NCI-H128 (cell line): Measurements from ENCODE around the gene GULP1.

Experiments used
- DNase-seq: peaks from one replicate; lab custom pipeline; 2025; ENCODE audit not compliant: unreplicated experiment; lab: John Stamatoyannopoulos, UW

The GULP1 gene

DNA sequence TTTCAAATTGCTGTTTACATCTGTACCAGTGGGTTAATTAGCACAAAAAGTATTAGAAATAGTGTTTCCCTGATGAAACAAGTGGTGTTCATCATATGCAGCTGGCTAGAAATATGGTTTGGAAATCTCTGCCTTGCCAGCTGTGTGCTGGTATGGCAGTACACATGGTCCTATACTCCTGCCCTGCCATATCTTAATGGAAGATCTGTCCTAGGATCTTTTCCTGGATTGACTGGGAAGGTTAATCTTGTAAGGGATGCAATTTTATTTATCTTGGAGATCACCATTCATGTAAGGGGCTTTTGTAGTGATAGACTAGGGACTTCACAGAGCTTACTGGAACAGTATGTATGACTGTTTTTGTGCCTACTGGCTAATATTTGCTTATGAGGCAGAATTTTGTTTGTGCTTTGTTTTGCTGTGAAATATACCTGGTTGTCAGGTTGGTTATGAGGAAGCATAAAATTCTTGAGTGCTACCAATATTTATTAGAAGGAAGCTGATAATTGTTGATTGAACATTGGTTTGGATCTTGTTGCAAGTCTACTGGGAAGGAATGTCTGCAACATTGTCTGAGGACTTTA lies 73.5 kb downstream of the GULP1 start:
- no peak for DNase-seq

GRCh38 chr2:188367164-188367563 lies 75.5 kb downstream of the GULP1 start:
- no peak for DNase-seq

DNA sequence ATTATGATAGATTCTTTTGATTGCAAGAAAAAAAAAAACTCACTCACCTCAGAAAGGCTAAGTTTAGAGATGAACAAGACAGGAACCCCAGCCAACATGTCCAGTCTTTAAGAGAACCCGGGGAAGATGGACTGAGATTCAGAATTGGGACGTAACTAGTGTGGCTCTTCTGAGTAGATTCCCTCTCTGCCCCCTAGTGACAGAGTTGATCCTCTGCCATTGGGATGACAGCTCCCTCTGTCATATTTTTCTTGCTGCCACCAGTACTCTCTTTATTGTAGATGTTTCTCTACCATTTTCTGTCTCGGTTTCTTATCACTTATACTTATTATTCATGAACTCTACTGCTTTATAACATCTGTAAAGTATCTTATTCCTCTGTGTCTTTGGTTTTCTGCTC lies 77.7 kb downstream of the GULP1 start:
- DNase-seq: no peak

DNA sequence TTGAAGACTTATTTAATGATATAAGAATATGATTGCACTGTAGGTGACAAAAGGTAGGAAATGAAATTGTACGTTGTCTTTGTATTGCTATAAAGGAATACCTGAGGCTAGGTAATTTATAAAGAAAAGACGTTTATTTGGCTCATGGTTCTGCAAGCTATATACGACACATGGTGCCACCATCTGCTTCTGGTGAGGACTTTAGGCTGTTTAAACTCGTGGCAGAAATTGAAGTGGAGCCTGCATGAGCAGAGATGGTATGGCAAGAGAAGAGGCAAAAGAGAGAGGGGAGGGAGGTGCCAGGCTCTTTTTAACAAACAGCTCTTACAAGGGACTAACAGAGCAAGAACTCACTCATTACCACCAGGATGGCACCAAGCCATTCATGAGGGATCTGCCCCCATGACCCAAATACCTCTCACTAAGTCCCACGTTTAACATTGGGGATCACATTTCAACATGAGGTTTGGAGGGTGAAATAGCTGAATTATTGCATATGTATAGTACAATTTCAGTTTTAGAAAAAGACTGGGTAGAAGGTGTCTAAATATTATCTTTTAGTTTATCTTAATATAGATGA lies 86.8 kb downstream of the GULP1 start:
- no peak for DNase-seq

DNA sequence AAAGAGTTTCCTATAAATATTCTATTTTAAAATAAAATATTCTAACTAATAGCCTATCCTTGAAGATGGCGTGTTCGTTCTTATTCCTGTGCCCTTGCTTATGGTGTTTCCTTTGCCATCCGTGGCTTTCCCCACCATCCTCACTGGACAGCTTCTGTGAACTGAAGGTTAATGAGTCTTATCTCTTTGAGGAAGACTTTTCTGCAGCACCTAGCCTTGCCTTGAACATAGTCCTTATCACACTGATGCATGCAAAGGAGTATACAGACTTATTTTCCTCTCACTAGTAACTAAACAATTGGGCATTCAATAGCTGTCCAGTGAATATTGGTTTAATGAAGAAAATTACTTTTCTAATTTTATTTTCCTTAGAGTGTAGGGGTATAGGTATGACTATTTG lies 88.1 kb downstream of the GULP1 start:
- DNase-seq: no peak

DNA sequence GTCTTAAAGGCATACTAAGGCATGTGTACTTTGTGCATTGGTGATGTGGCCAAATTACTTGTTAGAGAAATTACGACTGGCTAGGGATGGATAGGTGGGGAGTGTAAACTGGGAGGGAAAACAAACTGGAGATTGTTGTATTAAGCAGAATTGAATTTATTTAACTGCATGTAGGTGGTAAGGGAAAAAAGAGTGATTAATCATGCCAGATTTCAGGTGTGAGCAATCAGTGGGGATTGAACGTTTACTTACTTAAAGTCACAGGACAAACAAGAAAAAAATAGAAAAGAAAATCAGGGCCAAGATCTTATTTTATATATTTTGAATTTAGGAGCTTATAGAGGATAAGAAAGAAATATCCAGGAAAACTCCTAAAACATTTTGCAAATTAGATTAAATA lies 88.6 kb downstream of the GULP1 start:
- DNase-seq: no peak

- no peak for DNase-seq
Observed at GRCh38 chr2:188381614-188382013, 89.9 kb downstream of the GULP1 start.

DNA sequence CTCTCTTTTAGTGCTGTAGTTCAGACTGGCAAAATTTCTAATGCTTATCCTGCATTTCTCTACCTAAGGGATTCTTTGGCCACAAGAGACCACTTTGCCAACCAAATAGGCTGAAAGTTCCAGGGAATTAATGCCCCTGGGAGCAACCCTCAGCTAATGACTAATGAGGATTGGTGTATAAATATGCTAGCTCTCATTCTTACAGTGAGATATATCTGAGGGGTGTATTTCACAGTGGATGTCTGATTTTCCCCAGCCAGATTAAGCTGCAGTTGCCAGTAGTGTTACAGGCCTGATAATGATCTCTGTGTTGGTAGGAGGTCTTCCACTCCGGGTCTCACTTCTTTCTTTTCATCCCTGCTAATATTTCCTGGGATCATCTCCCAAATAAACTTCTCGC lies 90.4 kb downstream of the GULP1 start:
- no peak for DNase-seq

- DNase-seq: no peak
Observed at GRCh38 chr2:188383158-188383557, 91.5 kb downstream of the GULP1 start.

DNA sequence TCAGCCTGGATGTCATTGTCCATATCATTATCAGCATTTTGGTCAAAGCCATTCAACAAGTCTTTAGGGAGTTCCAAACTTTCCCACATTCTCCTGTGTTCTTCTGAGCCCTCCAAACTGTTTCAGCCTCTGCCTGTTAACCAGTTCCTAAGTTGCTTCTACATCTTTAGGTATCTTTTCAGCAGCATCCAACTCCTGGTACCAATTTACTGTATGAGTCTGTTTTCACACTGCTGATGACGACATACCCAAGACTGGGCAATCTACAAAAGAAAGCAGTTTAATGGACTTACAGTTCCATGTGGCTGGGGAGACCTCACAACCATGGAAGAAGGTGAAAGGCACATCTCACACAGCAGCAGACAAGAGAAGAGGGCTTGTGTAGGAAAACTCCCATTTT lies 94.2 kb downstream of the GULP1 start:
- DNase-seq: no peak

DNA sequence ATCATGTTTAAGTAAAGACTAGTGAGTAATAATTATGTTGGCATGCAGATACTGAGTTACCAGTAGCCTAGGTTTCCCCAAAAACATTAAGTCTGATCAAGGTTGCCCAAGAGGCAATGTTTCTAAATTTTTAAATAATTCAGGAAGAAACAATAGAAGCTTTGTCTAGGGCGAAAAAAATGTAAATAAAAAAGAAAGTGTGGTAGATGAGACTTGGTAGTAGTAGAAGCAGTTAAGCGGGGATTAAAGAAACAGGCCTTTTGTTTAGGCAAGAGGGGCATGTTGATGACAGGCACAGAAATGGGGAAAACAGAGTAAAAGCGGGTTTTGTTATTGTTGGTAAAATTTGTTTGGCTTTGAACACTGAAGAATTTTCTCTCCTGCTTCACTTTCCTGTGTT lies 97.2 kb downstream of the GULP1 start:
- no peak for DNase-seq

DNA sequence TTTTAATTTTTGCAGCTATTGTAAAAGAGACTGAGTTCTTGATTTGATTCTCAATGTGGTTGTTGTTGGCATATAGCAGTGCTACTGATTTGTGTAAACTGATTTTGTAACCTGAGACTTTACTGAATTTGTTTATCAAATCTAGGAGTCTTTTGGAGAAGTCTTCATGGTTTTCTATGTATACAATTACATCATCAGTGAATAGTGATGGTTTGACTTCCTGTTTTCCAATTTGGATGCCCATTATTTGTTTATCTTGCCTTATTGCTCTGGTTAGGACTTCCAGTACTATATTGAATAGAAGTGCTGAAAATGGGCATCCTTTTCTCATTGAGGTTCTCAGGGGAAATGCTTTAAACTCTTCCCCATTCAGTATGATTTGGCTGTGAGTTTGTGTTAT lies 99.7 kb downstream of the GULP1 start:
- no peak for DNase-seq

DNA sequence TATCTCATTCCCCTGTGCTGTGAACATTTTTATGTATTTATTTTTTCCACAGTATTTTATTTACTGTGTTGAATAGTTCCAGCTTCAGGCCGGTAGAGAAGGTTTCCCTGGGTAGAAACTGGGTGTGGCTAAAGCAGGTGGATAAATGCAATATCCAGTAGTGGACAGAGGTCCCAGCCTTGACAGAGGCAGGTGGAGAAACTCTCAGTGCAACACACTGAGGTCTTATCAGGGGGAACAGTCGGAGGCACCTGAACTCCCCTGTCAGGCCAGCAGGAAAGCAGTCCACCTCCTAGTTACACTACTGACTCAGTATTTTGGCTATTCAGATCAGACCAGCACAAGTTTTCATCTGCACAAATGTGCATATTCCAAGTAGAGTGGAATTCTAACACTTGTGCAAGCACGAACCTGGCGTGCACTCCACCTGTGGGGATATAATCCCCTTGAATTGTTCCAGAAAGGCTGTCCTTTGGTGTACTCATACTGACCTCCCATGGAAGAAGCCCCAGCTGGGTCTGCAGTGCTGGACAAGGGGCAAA lies 103.3 kb downstream of the GULP1 start:
- DNase-seq: no peak

- DNase-seq: no peak
Observed at GRCh38 chr2:188395903-188396689, 104.4 kb downstream of the GULP1 start.

GRCh38 chr2:188399159-188399558 lies 107.5 kb downstream of the GULP1 start:
- no peak for DNase-seq

DNA sequence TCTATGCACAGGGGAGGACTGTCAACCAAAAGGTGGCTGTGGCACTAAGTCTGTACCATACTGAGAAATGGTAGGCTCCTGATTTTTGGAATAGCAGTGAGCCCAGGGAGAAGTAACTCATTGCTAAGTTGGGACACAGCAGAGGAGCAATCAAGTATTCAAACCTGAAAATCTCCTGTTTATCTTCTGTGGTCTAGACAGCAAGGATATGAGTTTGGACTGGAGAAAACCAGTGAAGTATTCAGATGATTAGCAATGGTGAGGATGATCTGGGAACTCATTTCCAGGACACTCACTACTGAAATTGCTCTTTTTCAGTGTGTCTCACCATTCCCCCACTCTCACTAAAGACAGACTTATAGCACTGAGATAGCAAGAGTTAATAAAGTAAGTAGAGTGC lies 112.0 kb downstream of the GULP1 start:
- no peak for DNase-seq

DNA sequence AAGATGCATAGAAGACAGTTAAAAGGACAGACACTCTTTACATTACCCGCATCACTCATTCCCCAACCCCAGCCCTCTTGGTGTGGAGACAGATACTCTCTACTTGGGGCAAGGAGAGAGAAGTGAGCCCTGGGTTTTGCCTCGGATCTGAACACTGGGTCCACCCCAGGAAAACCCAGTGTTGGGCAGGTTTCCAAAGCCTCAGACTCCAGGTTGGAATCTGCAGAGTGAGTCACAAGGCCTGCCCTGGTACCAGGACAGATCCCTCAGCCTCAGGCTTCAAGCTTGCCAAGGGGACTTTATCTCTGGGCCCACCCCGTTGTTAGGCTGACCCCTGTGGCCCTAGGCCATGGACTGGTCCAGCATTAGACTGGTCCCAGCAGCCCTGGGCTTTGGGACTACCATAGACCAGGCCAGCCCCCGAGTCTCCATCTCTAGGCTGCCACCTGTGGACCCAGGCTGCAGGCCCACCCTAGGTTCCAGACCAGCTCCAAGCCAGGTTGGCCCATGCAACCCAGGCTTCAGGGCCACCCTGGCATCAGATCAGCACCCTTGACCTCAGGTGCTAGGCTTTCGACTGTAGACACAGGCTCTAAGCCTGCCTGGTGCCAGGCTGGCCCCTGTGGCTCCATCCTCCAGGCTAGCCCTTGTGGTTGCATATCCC lies 112.8 kb downstream of the GULP1 start:
- no peak for DNase-seq

- no peak for DNase-seq
Observed at GRCh38 chr2:188406414-188406813, 114.7 kb downstream of the GULP1 start.

- no peak for DNase-seq
Observed at GRCh38 chr2:188410504-188411235, 119.0 kb downstream of the GULP1 start.

- no peak for DNase-seq
Observed at GRCh38 chr2:188412190-188412589, 120.5 kb downstream of the GULP1 start.

DNA sequence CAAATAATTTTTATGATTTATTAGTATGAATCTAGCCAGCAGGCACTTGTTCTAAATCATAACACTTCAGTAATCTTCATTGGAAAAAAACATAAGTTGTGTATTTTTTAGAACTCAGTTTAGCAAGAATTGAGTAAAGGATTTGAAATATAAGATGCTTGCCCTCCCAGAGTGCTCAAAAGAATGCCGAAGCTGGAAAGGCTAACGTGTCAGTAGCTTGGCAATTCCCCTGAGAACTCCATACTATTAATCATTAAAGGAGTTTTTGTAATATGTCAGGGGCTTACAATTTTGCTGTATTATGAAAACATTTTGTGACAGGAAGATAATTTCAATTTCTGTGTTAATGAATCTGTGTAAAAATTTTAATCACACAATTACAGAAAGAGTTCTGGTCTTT lies 122.7 kb downstream of the GULP1 start:
- no peak for DNase-seq
